NCI-H524 (cell line): ENCODE data around the gene ANXA4.
"Not testable (repeated sequence)": the region's sequence is repeated elsewhere in the genome, so short reads cannot be mapped to it uniquely, and the experiment has no call there.

ENCODE experiments used
- DNase-seq, 2 experiments: peaks; one replicate each; lab custom pipeline; 2025; lab: John Stamatoyannopoulos, UW

Gene ANXA4

DNA sequence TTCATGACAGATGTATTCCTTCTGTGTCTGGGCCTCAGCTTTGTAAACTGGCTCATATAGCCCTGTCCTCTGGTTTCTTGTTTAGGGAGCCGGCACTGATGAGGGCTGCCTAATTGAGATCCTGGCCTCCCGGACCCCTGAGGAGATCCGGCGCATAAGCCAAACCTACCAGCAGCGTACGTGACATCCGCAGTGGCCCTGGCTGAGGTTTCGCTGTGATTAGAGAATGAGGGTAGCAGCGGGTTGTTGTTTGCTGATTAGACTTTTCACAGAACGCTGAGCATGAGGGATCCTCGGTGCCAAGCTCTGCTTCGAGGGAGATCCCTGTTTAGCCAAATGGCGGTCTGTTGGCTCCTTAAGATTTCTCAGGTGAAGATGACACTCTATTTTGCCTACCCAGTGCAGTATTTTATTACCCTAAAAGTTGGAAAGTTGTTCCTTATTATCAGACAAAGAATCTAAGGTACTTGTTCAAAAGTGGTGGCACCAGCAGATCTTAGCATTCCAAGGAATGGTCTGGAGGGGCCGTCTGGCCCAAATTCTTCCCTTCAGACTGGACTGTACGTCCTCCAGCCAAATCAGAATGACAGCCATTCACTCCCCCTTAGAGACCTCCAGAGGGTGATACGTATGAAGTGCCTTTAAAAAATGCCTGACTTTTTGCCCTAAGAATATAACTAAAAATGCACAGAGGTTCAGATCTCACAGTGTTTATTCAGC, 66.0 kb downstream of the ANXA4 start:
- no peak for DNase-seq

GRCh38 chr2:69810550-69810949, 68.6 kb downstream of the ANXA4 start:
- no peak for DNase-seq

GRCh38 chr2:69811018-69811417, 69.1 kb downstream of the ANXA4 start:
- no peak for DNase-seq

DNA sequence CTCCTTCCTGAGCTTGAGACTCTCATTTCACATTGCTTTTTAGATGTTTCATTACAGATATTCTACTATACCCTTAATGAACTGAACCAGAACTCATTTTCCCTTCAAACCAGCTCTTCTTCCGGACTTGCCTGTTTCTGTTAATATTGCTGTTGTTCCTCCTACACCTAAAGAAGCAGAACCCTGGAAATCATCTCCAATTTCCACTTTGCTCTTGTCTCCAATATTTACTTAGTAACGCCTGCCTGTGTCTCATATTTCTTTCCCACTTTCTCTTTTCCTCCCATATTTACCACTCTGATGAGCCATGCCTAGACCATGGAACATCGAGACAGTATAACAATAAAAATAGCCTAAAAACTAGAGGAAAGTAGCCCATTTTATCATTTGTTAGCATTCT, 69.7 kb downstream of the ANXA4 start:
- no peak for DNase-seq

GRCh38 chr2:69815717-69816116, 73.8 kb downstream of the ANXA4 start:
- no peak for DNase-seq

GRCh38 chr2:69816923-69817542, 75.1 kb downstream of the ANXA4 start:
- peak; percentile 42 to 80 for DNase-seq

- DNase-seq = no peak
These were observed 76.0 kb downstream of the ANXA4 start for GRCh38 chr2:69817729-69818501.

GRCh38 chr2:69827796-69828540, 86.0 kb downstream of the ANXA4 start:
- no peak for DNase-seq

DNA sequence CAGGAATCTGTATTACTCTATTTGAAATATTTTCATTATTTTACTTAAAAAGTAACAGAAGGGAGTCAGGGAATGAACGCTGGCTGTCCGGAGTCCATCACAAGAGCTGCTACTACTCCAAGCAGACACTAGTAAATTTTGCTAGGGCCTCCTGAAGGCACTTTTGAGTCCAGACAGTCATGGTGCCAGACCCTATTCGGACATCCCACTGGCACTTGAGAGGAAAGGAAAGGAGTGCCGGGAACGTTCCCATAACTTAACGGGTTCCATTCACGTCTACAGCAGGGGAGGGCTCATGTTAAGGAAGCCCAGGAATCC, 87.0 kb downstream of the ANXA4 start:
- no peak for DNase-seq

- DNase-seq = peak; percentile 77 to 93
These were observed 87.5 kb downstream of the ANXA4 start, which contains the start of gene GMCL1 for GRCh38 chr2:69829256-69830044. GMCL1 (plus strand) TSS chr2:69829660; CDS start chr2:69829893, 233 bp downstream.

DNA sequence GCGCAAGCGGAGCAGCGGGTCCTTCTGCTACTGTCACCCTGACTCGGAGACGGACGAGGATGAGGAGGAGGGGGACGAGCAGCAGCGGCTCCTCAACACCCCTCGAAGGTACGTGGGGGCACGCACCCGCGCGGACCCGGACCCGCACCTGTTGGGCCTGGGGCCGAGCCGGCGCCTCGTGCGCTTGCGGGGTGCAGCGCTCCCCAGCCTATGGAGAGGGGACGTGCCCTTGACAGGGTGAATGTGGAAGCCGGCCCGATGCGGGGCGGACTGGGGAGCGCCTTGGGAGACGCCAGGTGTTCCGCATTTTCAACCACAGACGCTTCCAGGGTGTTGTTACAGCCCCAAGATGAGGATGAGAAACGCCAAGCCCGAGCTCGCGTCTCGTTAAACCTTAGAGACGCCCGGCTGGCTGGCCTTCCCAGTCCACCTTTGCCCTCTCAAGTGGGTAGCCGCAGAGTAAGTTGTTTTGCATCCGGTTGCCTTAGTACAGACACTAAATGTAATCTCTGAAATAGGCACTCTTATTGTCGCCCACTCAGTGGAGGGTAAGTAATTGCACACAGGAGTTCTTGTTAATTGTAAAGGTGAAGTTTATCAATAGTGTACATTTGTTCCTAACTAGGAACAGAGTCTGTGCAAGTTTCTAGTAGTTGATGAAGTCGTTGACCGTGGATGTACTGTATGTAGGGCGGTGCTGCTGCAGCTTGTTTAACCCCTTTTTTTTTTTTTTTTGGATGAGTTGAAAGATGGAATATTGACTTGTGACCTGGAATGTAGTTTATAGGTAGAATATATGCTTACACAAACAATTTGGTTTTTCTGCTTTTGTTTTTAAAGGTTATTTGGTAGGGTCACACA, 88.3 kb downstream of the ANXA4 start:
- peak in 1 of 2 experiments; percentile 32 for DNase-seq

- not testable (repeated sequence) for DNase-seq
These were observed 88.9 kb downstream of the ANXA4 start for GRCh38 chr2:69830906-69831241.

DNA sequence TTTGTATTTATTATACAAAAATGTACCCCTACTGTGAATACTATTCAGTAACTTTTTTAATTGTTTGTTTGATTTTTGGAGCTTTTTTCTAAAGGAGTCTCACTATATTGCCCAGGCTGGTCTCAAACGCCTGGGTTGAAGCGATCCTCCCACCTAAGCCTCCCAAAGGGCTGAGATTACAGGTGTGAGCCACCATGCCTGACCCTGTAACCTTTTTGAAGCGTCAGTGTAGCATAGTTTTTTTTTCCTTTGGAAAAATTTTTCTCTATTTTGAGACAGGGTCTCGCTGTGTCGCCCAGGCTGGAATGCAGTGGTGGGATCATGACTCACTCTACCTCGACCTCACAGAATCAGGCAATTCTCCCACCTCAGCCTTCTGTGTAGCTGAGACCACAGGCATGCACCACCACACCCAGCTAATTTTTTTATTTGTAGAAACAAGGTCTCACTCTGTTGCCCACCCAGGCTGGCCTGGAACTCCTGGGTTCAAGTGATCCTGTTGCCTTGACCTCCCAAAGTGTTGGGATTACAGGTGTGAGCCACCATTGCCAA, 89.5 kb downstream of the ANXA4 start:
- DNase-seq = no peak

DNA sequence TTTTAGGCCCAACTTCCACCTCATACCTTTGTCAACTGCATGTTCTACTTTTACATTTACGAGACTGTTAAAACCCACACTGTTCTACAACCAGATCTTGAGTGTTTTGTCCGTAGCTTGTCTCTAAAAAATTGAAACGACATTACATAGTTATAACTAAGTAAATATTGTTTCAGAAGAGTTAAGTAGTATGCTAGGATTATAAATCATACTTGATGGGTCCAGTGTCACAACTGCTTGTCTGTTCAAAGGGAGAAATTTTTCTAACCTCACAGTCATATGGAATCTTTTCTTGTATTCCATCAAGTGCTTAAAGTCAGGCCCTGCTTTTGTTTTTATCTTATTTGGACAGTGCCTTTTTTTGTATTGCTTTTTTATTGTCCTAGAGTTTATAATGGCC, 91.8 kb downstream of the ANXA4 start:
- DNase-seq = no peak

DNA sequence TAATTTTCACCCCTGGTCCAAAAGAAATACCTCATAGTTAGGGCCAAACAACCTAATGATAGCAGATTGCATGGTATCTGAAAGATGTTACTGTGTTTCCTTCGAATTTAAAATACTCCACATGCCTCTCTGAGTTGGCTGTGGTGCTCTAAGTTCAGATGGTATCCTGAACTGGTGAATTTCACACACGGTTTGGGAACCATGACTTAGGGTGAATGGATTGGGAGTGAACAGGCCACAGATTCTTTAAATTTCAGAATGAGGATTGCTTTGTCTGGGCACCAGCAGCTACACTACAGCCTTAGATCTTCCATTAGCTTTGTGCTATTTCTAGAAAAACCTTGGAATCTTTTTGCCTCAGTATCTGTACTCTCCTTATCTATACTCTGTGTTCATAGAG, 93.7 kb downstream of the ANXA4 start:
- DNase-seq = no peak

DNA sequence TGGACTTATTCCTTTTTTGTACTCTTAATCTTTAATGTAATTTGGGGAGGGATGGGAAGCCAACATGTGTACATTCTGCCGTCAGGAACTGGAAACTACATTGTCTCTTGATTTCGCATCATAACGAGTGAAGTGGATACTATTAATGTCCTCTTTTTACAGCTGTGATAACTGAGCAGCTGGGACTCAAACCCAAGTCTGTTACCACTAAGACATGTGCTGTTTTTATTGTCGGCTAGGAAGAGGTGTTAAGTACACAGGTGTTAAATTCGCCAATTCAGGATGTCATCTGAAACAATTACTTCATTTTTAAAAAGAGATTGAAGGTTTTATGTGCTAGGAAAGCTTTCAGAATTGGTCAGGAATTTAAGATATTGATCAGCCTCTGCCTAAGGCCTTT, 94.4 kb downstream of the ANXA4 start:
- DNase-seq = no peak

DNA sequence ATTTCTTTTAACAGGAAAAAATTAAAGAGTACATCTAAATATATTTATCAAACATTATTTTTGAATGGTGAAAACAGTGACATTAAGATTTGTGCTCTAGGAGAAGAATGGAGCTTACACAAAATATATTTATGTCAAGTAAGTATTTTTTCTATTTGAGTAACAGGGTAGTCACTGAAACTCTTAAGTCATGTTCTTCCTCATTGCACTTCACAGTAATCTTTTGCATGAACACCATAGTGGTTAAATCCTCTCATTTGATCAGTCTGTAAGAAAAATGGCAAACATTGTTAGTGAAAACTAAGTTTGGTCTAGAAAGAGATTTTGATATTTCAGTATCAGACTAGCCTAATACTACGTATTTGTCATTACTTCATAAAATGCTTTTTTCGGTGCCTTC, 95.6 kb downstream of the ANXA4 start:
- no peak for DNase-seq

DNA sequence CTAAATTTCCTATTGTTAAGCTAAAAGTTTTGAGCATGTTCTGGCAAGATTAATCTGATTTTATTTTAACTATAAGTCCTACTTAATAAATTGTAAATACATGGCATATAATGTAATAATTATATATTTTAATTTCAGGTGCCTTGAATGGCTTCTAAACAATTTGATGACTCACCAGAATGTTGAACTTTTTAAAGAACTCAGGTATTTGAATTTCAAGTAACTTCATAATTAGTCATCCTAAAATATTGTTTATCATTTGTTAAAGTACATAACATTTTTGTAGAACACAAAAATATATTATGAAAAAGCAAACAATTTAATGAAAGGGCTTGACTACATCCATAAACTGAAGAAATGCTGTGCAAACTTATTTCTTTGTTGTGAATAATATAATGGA, 102.1 kb downstream of the ANXA4 start:
- DNase-seq = no peak

- no peak for DNase-seq
These were observed 102.6 kb downstream of the ANXA4 start for GRCh38 chr2:69844560-69844959.
